DMS79 (cell line): Measurements from ENCODE around the gene IL17RB.

Experiments
- DNase-seq: peaks from one replicate; lab custom pipeline; 2025; lab: John Stamatoyannopoulos, UW

The IL17RB gene, protein sequence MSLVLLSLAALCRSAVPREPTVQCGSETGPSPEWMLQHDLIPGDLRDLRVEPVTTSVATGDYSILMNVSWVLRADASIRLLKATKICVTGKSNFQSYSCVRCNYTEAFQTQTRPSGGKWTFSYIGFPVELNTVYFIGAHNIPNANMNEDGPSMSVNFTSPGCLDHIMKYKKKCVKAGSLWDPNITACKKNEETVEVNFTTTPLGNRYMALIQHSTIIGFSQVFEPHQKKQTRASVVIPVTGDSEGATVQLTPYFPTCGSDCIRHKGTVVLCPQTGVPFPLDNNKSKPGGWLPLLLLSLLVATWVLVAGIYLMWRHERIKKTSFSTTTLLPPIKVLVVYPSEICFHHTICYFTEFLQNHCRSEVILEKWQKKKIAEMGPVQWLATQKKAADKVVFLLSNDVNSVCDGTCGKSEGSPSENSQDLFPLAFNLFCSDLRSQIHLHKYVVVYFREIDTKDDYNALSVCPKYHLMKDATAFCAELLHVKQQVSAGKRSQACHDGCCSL

GRCh38 chr3:53846134-53846850 is at the start of gene IL17RB, which contains the start of gene CHDH:
Gene IL17RB (plus strand): TSS chr3:53846568. CDS start chr3:53846589, 21 bp downstream.
Gene CHDH (minus strand): TSS chr3:53846419. CDS start chr3:53824008, 22,411 bp downstream.
- DNase-seq = no peak

DNA sequence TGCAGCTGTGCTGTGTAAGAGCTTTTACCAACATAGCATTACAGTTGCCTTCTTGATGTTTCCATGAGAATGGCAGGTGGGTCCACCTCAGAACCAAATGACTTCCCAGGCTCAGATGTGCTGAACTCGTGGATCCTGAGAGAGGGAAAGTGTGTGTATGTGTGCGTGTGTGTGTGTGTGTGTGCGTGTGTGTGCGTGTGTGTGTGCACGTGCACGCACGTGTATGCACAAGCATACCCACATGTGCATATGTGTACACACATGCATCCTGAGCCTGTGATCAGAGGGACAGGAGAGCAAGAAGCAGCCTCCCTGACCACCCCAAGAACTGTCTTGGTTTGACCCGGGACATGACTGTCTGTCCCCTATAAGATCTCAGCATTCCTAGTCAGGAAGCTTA is 48.2 kb upstream of the IL17RB start:
- DNase-seq = no peak

DNA sequence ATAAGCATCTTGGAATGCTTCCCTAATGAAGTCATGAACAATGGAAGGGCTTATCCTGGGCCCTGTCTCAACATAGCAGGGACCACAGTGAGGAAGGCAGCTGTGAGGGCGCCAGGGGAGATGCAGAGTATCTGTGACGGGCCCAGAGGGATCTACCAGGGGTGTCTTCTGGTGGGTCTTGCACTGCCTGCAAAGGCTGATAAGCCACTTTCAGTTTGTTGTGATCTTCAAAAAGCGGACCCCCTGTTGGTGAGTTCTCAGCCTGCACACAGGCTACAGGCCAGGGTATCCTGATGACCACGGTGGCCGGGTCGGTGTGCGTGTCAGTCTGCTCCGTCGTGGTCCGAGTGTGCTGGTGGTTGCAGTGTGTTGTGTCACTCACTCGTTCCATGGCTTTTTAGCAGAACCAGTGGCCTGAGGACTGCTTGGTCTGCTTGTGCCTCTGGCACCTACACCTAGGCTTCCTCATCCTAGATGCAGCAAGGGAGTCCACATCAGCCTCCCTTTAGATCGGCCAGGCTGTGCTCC is 47.0 kb upstream of the IL17RB start:
- no peak for DNase-seq

GRCh38 chr3:53800041-53800906 is 46.1 kb upstream of the IL17RB start:
- no peak for DNase-seq

GRCh38 chr3:53801319-53801718 is 45.0 kb upstream of the IL17RB start:
- no peak for DNase-seq

DNA sequence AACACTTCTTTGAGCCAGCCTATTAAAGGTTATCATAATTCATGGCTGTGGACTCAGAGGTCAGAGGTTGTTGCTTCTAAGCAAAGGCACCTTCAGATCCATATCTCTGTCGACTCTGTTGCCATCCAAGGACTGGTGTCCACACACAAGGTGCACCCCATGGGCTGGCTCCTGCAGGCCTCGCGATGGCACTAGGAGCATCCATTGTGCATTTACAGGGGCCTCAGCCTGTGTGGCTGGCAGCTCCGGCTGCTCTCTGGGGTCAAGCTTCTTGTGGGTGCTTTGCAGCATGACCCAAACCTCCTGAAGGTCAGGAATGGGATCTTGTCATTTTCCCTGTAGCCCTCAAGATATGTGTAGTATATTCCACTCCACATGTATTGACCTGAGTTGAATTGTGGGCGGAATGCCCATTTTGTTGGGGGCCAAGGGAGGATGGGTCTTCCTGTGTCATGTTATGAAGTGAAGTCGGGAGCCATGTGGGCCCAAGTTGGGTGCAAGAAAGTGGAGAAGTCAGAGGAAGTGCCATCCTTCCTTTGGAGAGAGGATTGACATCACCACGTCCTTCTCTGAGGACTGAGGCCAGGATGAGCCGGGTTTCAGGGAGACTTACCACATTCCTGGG is 44.0 kb upstream of the IL17RB start:
- DNase-seq = no peak

DNA sequence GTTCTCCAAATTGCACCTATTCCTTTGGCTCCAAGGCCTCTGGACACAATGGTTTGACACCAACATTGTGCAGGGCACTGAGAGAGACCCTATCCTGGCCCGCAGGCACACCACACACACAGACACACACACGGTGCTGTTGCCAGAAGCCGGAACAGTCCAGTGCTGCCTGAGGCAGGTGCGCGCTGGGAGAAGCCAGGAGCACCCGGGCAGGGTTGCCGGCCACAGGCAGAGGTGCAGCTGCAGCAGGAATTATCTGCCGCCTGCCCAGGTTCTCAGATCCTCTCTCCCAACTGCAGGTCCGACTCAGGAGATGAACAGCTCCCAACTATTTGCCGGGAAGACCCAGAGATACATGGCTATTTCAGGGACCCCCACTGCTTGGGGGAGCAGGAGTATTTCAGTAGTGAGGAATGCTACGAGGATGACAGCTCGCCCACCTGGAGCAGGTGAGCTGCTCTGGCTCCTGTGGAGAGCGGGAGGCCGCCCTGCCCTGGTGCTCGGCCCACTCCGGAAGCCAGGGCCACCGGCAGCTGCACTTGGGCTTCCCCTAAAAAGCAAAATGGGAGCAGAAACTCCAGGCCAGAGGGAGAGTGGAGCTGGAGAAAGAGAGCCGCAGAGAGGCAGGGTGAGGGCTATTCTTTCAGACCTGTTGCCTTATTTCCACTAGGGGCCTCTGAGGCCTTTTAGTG is 43.1 kb upstream of the IL17RB start:
- peak; percentile 6 for DNase-seq

GRCh38 chr3:53803816-53804695 is 42.3 kb upstream of the IL17RB start:
- DNase-seq = peak; percentile 59

- DNase-seq = no peak
These were observed 41.5 kb upstream of the IL17RB start for GRCh38 chr3:53804697-53805462.

GRCh38 chr3:53805463-53806159 is 40.8 kb upstream of the IL17RB start:
- DNase-seq = no peak

DNA sequence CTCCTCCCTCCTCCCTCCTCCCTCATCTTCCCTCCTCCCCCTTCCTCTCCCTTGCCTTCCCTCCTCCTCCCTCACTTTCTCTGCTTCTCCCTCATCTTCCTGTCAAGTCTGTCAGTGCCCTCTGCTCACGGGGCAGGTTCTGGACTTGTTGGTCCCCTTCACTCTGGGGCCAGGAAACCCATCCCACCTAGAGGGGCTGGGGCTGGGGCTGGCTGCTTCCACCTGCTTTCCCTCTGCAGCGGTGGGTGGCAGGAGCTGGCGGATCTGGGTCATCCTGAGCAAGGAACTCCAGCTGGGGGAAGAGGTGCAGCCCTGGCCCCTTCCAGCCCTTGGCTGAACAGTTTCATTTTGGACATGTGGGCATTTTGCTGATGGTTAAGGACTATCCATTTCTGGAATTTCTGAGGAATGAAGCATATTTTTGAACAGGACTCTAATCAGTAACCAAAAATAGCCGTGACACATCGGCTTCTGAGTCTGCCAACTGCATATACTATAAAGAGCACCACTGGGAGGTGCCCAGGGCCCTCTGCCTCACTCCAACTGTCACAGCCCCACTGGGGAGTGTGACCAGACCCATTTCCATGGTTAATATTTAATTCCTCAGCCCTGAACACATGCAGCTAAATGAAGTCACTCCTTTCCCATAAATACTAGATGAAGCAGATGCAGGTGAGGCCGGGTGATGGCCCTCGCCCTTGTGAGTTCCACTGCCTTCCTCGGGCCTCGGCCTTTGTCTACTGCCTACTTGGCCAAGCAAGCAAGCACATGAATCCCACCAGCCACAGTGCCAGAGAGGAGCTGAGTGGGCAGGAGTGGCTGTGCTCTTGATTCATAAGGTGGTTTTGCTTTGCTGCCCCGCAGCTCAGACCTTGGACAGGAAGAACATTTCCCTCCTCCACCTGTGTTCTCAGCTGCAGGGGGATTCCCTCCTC is 39.9 kb upstream of the IL17RB start:
- DNase-seq = no peak

DNA sequence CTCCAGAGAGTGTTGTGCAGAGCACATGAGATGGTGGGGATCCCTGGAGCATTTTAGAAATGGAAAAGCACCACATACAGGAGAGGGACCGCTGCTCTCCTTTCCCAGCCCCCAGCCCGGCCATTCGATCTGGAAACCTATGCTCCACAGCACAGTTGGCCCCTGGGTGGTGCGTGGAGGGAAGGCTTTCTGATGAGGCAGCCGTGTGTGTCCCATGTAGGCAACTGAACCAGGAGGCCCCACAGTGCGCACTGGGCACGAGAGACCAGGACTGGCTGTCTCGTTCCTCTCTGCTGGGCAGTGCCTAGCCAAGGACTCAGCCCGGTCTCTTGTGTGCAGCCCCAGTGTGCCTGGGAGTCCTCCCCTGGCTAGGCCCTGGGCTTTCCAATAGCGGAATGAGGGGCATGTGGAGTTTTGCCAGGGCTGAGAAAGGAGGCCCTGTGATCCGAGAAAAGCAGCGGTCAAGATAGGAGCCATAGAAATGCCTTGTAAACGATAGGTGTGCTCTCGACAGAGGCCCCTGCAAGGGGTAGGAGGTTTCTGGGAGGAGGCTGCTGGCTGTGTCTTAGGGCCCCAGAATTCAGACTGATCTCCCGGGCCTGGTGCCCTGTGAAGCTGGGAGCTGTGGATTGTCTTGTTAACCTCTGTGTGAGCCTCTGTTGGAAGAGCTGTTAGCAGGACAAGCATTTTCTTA is 39.1 kb upstream of the IL17RB start:
- DNase-seq = no peak

GRCh38 chr3:53808496-53808895 is 37.9 kb upstream of the IL17RB start:
- no peak for DNase-seq

- no peak for DNase-seq
These were observed 37.1 kb upstream of the IL17RB start for GRCh38 chr3:53809267-53809666.

- no peak for DNase-seq
These were observed 36.5 kb upstream of the IL17RB start for GRCh38 chr3:53809764-53810400.
